SK-N-SH (cell line): ENCODE measurements around the gene FOXL1. TPM values are rescaled to one million over a fixed set of nuclear protein-coding genes. Genes with fewer than 3 reads are reported as not detected.

Experiments used
- CTCF ChIA-PET: fragments of 300-600, 350-600 bp; formaldehyde crosslinking; extraction: SDS; loops from one replicate; lab custom pipeline; 2021; lab: Yijun Ruan, JAX
- POLR2A ChIA-PET: fragments of 350-600 bp; sonication (Branson Sonifier 250); formaldehyde crosslinking; extraction: SDS; loops from one replicate; lab custom pipeline; 2020; ENCODE audit warnings: antibody characterized with exemption, inconsistent platforms; lab: Yijun Ruan, JAX
- DNase-seq: peaks from one replicate; pipeline ENCODE4 v3.0.0; 2012
- H2AFZ ChIP-seq: fragments of 200-600 bp; sonication (generic); 2 replicates; pipeline ENCODE4 v1.8.1; 2016; ENCODE audit warnings: antibody characterized with exemption, mild to moderate bottlenecking, low read depth
- H3F3A ChIP-seq: fragments of 200-600 bp; sonication (generic); replicated peaks from 2 replicates; pipeline ENCODE3; 2016; ENCODE audit warnings: antibody characterized with exemption, mild to moderate bottlenecking; ENCODE audit not compliant: insufficient read depth
- H3K27ac ChIP-seq, 2 experiments: fragments of 200-500 bp in 1 of 2; fragments of 200-600 bp in 1 of 2; sonication (Bioruptor generic) in 1 of 2; sonication (generic), shearing (Covaris generic) in 1 of 2; 2 replicates each; pipeline versions ENCODE4 v1.5.1 to v1.6.1; 2014 to 2016; ENCODE audit warnings: low read depth in 2 of 2, inconsistent platforms in 1 of 2, low read length in 1 of 2, mild to moderate bottlenecking in 1 of 2, mixed read lengths in 1 of 2
- H3K27me3 ChIP-seq: fragments of 200-600 bp; sonication (generic), shearing (Covaris generic); 2 replicates; pipeline ENCODE4 v1.6.1; 2016; ENCODE audit warnings: mixed run types; ENCODE audit not compliant: insufficient read depth
- H3K36me3 ChIP-seq, 2 experiments: fragments of 200-500 bp in 1 of 2; fragments of 200-600 bp in 1 of 2; sonication (Bioruptor generic) in 1 of 2; sonication (generic) in 1 of 2; replicated peaks in 1 of 2; 2 replicates each; pipeline versions ENCODE3 to v1.5.1; 2014 to 2016; ENCODE audit warnings: low read length in 1 of 2, mild to moderate bottlenecking in 1 of 2; ENCODE audit not compliant: insufficient read depth in 2 of 2, control insufficient read depth in 1 of 2
- H3K4me1 ChIP-seq, 2 experiments: fragments of 200-500 bp in 1 of 2; fragments of 200-600 bp in 1 of 2; sonication (Bioruptor generic) in 1 of 2; sonication (generic), shearing (Covaris generic) in 1 of 2; 2 replicates each; pipeline versions ENCODE4 v1.5.1 to v1.6.1; 2014 to 2016; ENCODE audit warnings: low read depth in 1 of 2, low read length in 1 of 2, mixed run types in 1 of 2; ENCODE audit not compliant: insufficient read depth in 2 of 2, control insufficient read depth in 1 of 2
- H3K4me2 ChIP-seq: fragments of 200-600 bp; sonication (generic), shearing (Covaris generic); 2 replicates; pipeline ENCODE4 v1.6.1; 2017; ENCODE audit warnings: mixed run types
- H3K4me3 ChIP-seq, 2 experiments: fragments of 200-500 bp in 1 of 2; fragments of 200-600 bp in 1 of 2; sonication (Bioruptor generic) in 1 of 2; sonication (generic), shearing (Covaris generic) in 1 of 2; 2 replicates each; pipeline versions ENCODE4 v1.5.1 to v1.8.1; 2014 to 2016; ENCODE audit warnings: low read depth in 2 of 2, inconsistent platforms in 1 of 2, low read length in 1 of 2, mild to moderate bottlenecking in 1 of 2, mixed read lengths in 1 of 2, moderate library complexity in 1 of 2
- H3K79me2 ChIP-seq: fragments of 200-600 bp; sonication (generic); 2 replicates; pipeline ENCODE4 v1.8.1; 2017; ENCODE audit warnings: mild to moderate bottlenecking; ENCODE audit not compliant: insufficient read depth
- H3K9ac ChIP-seq: fragments of 200-600 bp; sonication (generic); 2 replicates; pipeline ENCODE4 v1.6.1; 2017; ENCODE audit warnings: mixed run types
- H3K9me2 ChIP-seq: fragments of 200-600 bp; sonication (generic); 2 replicates; pipeline ENCODE4 v1.6.1; 2017; ENCODE audit warnings: mixed run types
- H3K9me3 ChIP-seq: fragments of 200-600 bp; sonication (generic); 2 replicates; pipeline ENCODE4 v1.6.1; 2017; ENCODE audit warnings: mixed run types, mild to moderate bottlenecking, moderate library complexity
- H4K20me1 ChIP-seq: fragments of 200-600 bp; sonication (generic); 2 replicates; pipeline ENCODE4 v1.6.1; 2017; ENCODE audit warnings: mild to moderate bottlenecking, mixed run types; ENCODE audit not compliant: insufficient read depth
- CHD2 ChIP-seq: fragments of 150-350 bp; IDR thresholded peaks from 2 replicates; pipeline ENCODE4 v1.6.1; 2018; ENCODE audit warnings: low read length; ENCODE audit not compliant: partially characterized antibody
- EZH2phosphoT487 ChIP-seq: fragments of 200-600 bp; sonication (generic); IDR thresholded peaks from 2 replicates; pipeline ENCODE4 v1.6.1; 2017; ENCODE audit warnings: low read depth, mixed run types, mild to moderate bottlenecking, antibody characterized with exemption, moderate library complexity, borderline replicate concordance
- FOSL2 ChIP-seq: IDR thresholded peaks from 2 replicates; pipeline ENCODE4 v1.4.0; 2012; ENCODE audit warnings: low read depth, mild to moderate bottlenecking, moderate library complexity, borderline replicate concordance
- FOXJ3 ChIP-seq: sonication (generic); formaldehyde crosslinking; IDR thresholded peaks from 2 replicates; pipeline ENCODE4 v1.5.1; 2020; ENCODE audit warnings: mild to moderate bottlenecking, missing genetic modification reagents
- GABPA ChIP-seq: IDR thresholded peaks from 2 replicates; pipeline ENCODE4 v1.4.0; 2012; ENCODE audit warnings: low read depth, mild to moderate bottlenecking
- NFIC ChIP-seq: IDR thresholded peaks from 2 replicates; pipeline ENCODE4 v1.4.0; 2012; ENCODE audit warnings: borderline replicate concordance
- NRF1 ChIP-seq: IDR thresholded peaks from 2 replicates; pipeline ENCODE4 v1.6.1; 2012; ENCODE audit warnings: low read depth, mild to moderate bottlenecking, low read length
- RAD21 ChIP-seq: IDR thresholded peaks from 2 replicates; pipeline ENCODE4 v1.6.1; 2012; ENCODE audit warnings: mild to moderate bottlenecking, low read length
- RFX5 ChIP-seq: IDR thresholded peaks from 2 replicates; pipeline ENCODE4 v1.6.1; 2012; ENCODE audit warnings: mild to moderate bottlenecking, improper control_type of control experiment, low read length
- TCF12 ChIP-seq: IDR thresholded peaks from 2 replicates; pipeline ENCODE4 v1.4.0; 2012
- ZBTB33 ChIP-seq: IDR thresholded peaks from 2 replicates; pipeline ENCODE4 v1.4.0; 2012; ENCODE audit warnings: low read depth, borderline replicate concordance
- WGBS: methylation state at CpG from one replicate; pipeline ENCODE4 v1.1.6; 2017; ENCODE audit warnings: low lambda C conversion rate; 5-methylcytosine and 5-hydroxymethylcytosine counted together
- polyA plus RNA-seq, 3 experiments: library from polyadenylated mRNA; depleted of rRNA; stranded (reverse); fragments of >200 nt; gene quantifications; 2 replicates each; pipeline ENCODE4 v1.2.3, GENCODE V29; 2012
- TF ChIP-seq, protein P1 (sequence below): fragments of 150-350 bp; IDR thresholded peaks from 2 replicates; pipeline ENCODE4 v1.6.1; 2016; ENCODE audit warnings: mild to moderate bottlenecking, low read depth, low read length
- TF ChIP-seq, protein P2 (sequence below): IDR thresholded peaks from 2 replicates; pipeline ENCODE4 v1.4.0; 2012; ENCODE audit warnings: low read depth, borderline replicate concordance
- TF ChIP-seq, protein P3 (sequence below): IDR thresholded peaks from 2 replicates; pipeline ENCODE4; 2012

Gene FOXL1
- polyA plus RNA-seq, 1 of the 3 experiments (the other 2 are of a cell fraction) = 2.5 TPM

GRCh38 chr16:86605950-86606349, 27.6 kb downstream of the FOXL1 start:
- Histone ChIP-seq H3K9me3 (no peaks in the 10 kb centered on the region), H3K27me3 (no peaks in the 10 kb centered on the region), H3F3A (peaks cover 25% of the 10 kb centered on the region), H3K79me2 (no peaks in the 10 kb centered on the region), H4K20me1 (no peaks in the 10 kb centered on the region), H3K9ac (no peak overlapping the region), H3K27ac (no peak overlapping the region), H3K4me1 (peaks cover 0 to 17% of the 10 kb centered on the region in 2 experiments; a peak in 3 of 4 replicates), H3K4me2 (no peak overlapping the region), H3K4me3 (no peak overlapping the region), H3K9me2 (no peaks in the 10 kb centered on the region), H3K36me3 (no peaks in the 10 kb centered on the region), H2AFZ (no peak overlapping the region)
- 94% methylated on average over 2 of the region's 3 CpGs for WGBS
- DNase-seq = no peak
- CTCF ChIA-PET = no interaction called here
- POLR2A ChIA-PET = no interaction called here
- TF ChIP-seq RAD21 = no peak
- TF ChIP-seq NFIC = no peak
- no peak for TF ChIP-seq GABPA
- no peak for TF ChIP-seq CHD2
- no peak for TF ChIP-seq NRF1
- TF ChIP-seq, protein P1, sequence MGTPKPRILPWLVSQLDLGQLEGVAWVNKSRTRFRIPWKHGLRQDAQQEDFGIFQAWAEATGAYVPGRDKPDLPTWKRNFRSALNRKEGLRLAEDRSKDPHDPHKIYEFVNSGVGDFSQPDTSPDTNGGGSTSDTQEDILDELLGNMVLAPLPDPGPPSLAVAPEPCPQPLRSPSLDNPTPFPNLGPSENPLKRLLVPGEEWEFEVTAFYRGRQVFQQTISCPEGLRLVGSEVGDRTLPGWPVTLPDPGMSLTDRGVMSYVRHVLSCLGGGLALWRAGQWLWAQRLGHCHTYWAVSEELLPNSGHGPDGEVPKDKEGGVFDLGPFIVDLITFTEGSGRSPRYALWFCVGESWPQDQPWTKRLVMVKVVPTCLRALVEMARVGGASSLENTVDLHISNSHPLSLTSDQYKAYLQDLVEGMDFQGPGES = no peak
- no peak for TF ChIP-seq ZBTB33
- TF ChIP-seq, protein P2, sequence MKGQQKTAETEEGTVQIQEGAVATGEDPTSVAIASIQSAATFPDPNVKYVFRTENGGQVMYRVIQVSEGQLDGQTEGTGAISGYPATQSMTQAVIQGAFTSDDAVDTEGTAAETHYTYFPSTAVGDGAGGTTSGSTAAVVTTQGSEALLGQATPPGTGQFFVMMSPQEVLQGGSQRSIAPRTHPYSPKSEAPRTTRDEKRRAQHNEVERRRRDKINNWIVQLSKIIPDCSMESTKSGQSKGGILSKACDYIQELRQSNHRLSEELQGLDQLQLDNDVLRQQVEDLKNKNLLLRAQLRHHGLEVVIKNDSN = no peak
- no peak for TF ChIP-seq FOXJ3
- no peak for TF ChIP-seq TCF12
- TF ChIP-seq EZH2phosphoT487 = no peak
- no peak for TF ChIP-seq RFX5
- no peak for TF ChIP-seq FOSL2
- TF ChIP-seq, protein P3, sequence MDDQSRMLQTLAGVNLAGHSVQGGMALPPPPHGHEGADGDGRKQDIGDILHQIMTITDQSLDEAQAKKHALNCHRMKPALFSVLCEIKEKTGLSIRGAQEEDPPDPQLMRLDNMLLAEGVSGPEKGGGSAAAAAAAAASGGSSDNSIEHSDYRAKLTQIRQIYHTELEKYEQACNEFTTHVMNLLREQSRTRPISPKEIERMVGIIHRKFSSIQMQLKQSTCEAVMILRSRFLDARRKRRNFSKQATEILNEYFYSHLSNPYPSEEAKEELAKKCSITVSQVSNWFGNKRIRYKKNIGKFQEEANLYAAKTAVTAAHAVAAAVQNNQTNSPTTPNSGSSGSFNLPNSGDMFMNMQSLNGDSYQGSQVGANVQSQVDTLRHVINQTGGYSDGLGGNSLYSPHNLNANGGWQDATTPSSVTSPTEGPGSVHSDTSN = no peak
